Neural progenitor cell (in vitro differentiated cells): ENCODE results near the gene STEAP3.

Source experiments
- EZH2 ChIP-seq: fragments of 200-600 bp; sonication (generic); IDR thresholded peaks from 2 replicates; pipeline ENCODE4 v1.6.1; 2017; ENCODE audit warnings: antibody characterized with exemption, mild to moderate bottlenecking, moderate library complexity
- EZH2phosphoT487 ChIP-seq: fragments of 200-600 bp; sonication (generic); IDR thresholded peaks from 2 replicates; pipeline ENCODE4 v1.6.1; 2017; ENCODE audit warnings: antibody characterized with exemption
- TF ChIP-seq, protein P1 (sequence below): fragments of 200-600 bp; sonication (generic); IDR thresholded peaks from 2 replicates; pipeline ENCODE4 v1.5.1; 2017; ENCODE audit warnings: antibody characterized with exemption, mild to moderate bottlenecking

DNA sequence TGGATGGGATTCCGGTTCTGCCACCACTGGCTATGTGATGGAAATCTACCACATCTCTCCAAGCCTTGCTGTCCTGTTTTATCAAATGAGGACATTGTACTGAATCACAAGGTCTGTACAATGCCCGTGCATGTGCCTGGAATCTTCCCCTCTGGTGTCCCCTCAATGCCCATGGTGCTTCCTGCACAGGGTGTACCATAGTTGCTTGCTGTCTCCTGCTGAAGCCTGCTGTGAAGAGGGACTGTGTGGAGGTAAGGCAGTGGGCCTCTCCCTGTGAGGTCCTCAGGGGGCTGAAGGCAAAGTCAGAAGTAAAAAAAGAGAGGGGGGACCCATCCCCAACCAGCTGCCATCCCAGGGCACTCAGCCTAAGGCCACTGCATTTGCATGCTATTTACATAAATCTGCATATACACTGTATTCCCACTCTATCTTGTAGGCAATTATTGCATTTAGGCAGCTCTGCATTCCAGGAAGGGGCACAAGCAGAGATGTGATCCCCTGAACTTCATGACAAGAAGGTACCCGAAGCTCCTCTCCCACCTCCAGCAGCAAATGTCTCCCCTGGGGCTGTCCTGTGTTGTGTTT lies 9.1 kb upstream of the STEAP3 start:
- no peak for TF ChIP-seq EZH2
- TF ChIP-seq, protein P1, sequence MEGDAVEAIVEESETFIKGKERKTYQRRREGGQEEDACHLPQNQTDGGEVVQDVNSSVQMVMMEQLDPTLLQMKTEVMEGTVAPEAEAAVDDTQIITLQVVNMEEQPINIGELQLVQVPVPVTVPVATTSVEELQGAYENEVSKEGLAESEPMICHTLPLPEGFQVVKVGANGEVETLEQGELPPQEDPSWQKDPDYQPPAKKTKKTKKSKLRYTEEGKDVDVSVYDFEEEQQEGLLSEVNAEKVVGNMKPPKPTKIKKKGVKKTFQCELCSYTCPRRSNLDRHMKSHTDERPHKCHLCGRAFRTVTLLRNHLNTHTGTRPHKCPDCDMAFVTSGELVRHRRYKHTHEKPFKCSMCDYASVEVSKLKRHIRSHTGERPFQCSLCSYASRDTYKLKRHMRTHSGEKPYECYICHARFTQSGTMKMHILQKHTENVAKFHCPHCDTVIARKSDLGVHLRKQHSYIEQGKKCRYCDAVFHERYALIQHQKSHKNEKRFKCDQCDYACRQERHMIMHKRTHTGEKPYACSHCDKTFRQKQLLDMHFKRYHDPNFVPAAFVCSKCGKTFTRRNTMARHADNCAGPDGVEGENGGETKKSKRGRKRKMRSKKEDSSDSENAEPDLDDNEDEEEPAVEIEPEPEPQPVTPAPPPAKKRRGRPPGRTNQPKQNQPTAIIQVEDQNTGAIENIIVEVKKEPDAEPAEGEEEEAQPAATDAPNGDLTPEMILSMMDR = no peak
- no peak for TF ChIP-seq EZH2phosphoT487
